Glomerular endothelial cell (primary cell): ENCODE data around the gene MCUB. TPM values are rescaled to one million over a fixed set of nuclear protein-coding genes. Genes with fewer than 3 reads are reported as not detected.
"Not testable (repeated sequence)": the region's sequence is repeated elsewhere in the genome, so short reads cannot be mapped to it uniquely, and the experiment has no call there.

Source experiments
- DNase-seq: peaks from one replicate; pipeline ENCODE4 v3.0.0-alpha.2; 2011; ENCODE audit warnings: low read depth, low spot score; ENCODE audit errors: extremely low read depth
- total RNA-seq: library from RNA; depleted of rRNA; stranded (reverse); fragments of >200 nt; gene quantifications from 2 replicates; pipeline ENCODE4 v1.2.3, GENCODE V29; 2015

The MCUB gene
- total RNA-seq, 1 donor from 2014 or later: 59.2 TPM

GRCh38 chr4:109675181-109675580 lies 115.1 kb downstream of the MCUB start:
- no peak for DNase-seq

GRCh38 chr4:109675843-109676242 lies 115.8 kb downstream of the MCUB start:
- no peak for DNase-seq

GRCh38 chr4:109676886-109677285 lies 116.8 kb downstream of the MCUB start:
- DNase-seq: no peak

- not testable (repeated sequence) for DNase-seq
Measured at GRCh38 chr4:109678472-109678871, 118.4 kb downstream of the MCUB start.

GRCh38 chr4:109678925-109679324 lies 118.9 kb downstream of the MCUB start:
- DNase-seq: not testable (repeated sequence)

GRCh38 chr4:109682875-109683274 lies 122.8 kb downstream of the MCUB start:
- DNase-seq: no peak

GRCh38 chr4:109683621-109684253 lies 123.7 kb downstream of the MCUB start:
- DNase-seq: no peak

- no peak for DNase-seq
Measured at GRCh38 chr4:109684727-109685126, 124.7 kb downstream of the MCUB start.

- no peak for DNase-seq
Measured at GRCh38 chr4:109690690-109691410, 130.8 kb downstream of the MCUB start.

- no peak for DNase-seq
Measured at GRCh38 chr4:109691411-109691920, 131.4 kb downstream of the MCUB start.

GRCh38 chr4:109698656-109699055 lies 138.6 kb downstream of the MCUB start:
- no peak for DNase-seq

- no peak for DNase-seq
Measured at GRCh38 chr4:109699553-109700225, 139.6 kb downstream of the MCUB start.

GRCh38 chr4:109701566-109702410 lies 141.7 kb downstream of the MCUB start:
- no peak for DNase-seq

GRCh38 chr4:109702950-109703663 lies 143.1 kb downstream of the MCUB start, which contains the start of gene CASP6:
CASP6 (minus strand) TSS chr4:109703445; CDS start chr4:109703395, 50 bp downstream.
- no peak for DNase-seq

- no peak for DNase-seq
Measured at GRCh38 chr4:109703664-109704361, 143.8 kb downstream of the MCUB start.

GRCh38 chr4:109708435-109708834 lies 148.4 kb downstream of the MCUB start:
- no peak for DNase-seq

- DNase-seq: no peak
Measured at GRCh38 chr4:109708990-109709389, 148.9 kb downstream of the MCUB start.

- no peak for DNase-seq
Measured at GRCh38 chr4:109713500-109713899, 153.5 kb downstream of the MCUB start.

GRCh38 chr4:109718759-109719158 lies 158.7 kb downstream of the MCUB start:
- no peak for DNase-seq
